ENCODE results near the gene PAPPA.

- TF ChIP-seq EZH2 (IDR thresholded peaks at IDR 0.05) (no peak), POLR2AphosphoS5 (IDR thresholded peaks at IDR 0.05; ENCODE audit: borderline replicate concordance, low read depth, low read length) (no peak)
These were observed 183.4 kb downstream of the PAPPA start for GRCh38 chr9:116337015-116337414.
